Prostate gland (tissue), 2 donors: Measurements from ENCODE around the gene ANKRD63. TPM values are rescaled to one million over a fixed set of nuclear protein-coding genes. Genes with fewer than 3 reads are reported as not detected.
A peak's percentile ranks its signal among the peaks of the same experiment; 100 is the strongest.

Experiments used
- DNase-seq: peaks from one replicate; pipeline ENCODE4 v3.0.0-alpha.2; 2019; ENCODE audit warnings: low spot score
- H3K27ac ChIP-seq, 2 donors: fragments of 200-600 bp; sonication (generic); 2 replicates each; pipeline ENCODE4 v1.5.1; 2017 to 2019
- H3K27me3 ChIP-seq: fragments of 200-600 bp; sonication (generic); replicated peaks from 2 replicates; pipeline ENCODE4 v1.5.1; 2019; ENCODE audit not compliant: insufficient read depth
- H3K36me3 ChIP-seq, 2 donors: fragments of 200-600 bp; sonication (generic); 1 replicate in 1 of 2; 2 replicates in 1 of 2; pipeline versions ENCODE4 v1.5.1 to v1.8.1; 2017 to 2019
- H3K4me1 ChIP-seq: fragments of 200-600 bp; sonication (generic); replicated peaks from 2 replicates; pipeline ENCODE4 v1.5.1; 2019
- H3K4me3 ChIP-seq, 2 donors: fragments of 200-600 bp; sonication (generic); 2 replicates each; pipeline ENCODE4 v1.5.1; 2017 to 2019
- H3K9me3 ChIP-seq: fragments of 200-600 bp; sonication (generic); 2 replicates; pipeline ENCODE4 v1.5.1; 2017
- POLR2A ChIP-seq: fragments of 450-650 bp; IDR thresholded peaks from one replicate; pipeline ENCODE4 v1.6.1; 2016; ENCODE audit warnings: antibody characterized with exemption, mild to moderate bottlenecking
- POLR2AphosphoS5 ChIP-seq: sonication (generic); formaldehyde crosslinking; IDR thresholded peaks from one replicate; pipeline ENCODE4 v1.6.1; 2017; ENCODE audit warnings: antibody characterized with exemption
- WGBS: methylation state at CpG from one replicate; pipeline ENCODE4 v1.1.5; 2018; 5-methylcytosine and 5-hydroxymethylcytosine counted together
- intact Hi-C: fragments of 100-400 bp; cut with DNase I; formaldehyde crosslinking; loops from one replicate; pipeline ENCODE4 v1.14.2; 2022
- total RNA-seq, 2 donors: library from RNA; depleted of rRNA; stranded (reverse); fragments of >200 nt; gene quantifications; one replicate each; pipeline ENCODE4 v1.1.0, GENCODE V29; 2016
- TF ChIP-seq, protein P1 (sequence below), 4 experiments: fragments of 200-600 bp in 2 of 4; fragments of 450-650 bp in 2 of 4; sonication (generic) in 2 of 4; IDR thresholded peaks; 1 replicate in 3 of 4; 2 replicates in 1 of 4; pipeline ENCODE4 v1.5.1; 2016 to 2019; ENCODE audit warnings: antibody characterized with exemption in 4 of 4, mild to moderate bottlenecking in 2 of 4, moderate library complexity in 2 of 4

The ANKRD63 gene
- total RNA-seq, 2 donors from 2014 or later = 2.7 TPM; not detected in 1

DNA sequence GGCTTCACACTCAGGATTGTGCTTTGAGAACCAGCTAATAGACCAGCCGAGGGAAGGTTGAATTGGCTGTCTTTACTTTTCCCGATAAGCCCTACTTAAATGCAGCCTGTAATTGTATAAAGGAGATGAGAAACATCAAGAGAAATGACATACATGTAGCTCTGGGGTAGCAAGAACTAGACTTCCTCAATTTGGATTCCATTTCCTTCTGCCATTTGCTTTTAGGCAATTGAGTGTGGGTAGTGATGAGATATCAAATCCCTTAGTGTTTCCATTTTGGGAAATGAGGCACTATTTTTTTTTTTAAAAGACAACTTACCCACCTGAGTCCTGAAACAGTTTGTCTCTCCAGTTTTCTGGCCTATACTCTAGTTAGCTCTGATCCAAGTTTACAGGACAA is 42.8 kb upstream of the ANKRD63 start:
- intact Hi-C loops = no loop called here
- no peak overlapping the region for H3K27ac ChIP-seq
- H3K36me3 ChIP-seq = no peaks in the 10 kb centered on the region
- 96% methylated on average over 2 of the region's 2 CpGs for WGBS
- peaks cover 4% of the 10 kb centered on the region for H3K4me1 ChIP-seq
- TF ChIP-seq POLR2AphosphoS5 (no peak), POLR2A (no peak)
- TF ChIP-seq, protein P1, sequence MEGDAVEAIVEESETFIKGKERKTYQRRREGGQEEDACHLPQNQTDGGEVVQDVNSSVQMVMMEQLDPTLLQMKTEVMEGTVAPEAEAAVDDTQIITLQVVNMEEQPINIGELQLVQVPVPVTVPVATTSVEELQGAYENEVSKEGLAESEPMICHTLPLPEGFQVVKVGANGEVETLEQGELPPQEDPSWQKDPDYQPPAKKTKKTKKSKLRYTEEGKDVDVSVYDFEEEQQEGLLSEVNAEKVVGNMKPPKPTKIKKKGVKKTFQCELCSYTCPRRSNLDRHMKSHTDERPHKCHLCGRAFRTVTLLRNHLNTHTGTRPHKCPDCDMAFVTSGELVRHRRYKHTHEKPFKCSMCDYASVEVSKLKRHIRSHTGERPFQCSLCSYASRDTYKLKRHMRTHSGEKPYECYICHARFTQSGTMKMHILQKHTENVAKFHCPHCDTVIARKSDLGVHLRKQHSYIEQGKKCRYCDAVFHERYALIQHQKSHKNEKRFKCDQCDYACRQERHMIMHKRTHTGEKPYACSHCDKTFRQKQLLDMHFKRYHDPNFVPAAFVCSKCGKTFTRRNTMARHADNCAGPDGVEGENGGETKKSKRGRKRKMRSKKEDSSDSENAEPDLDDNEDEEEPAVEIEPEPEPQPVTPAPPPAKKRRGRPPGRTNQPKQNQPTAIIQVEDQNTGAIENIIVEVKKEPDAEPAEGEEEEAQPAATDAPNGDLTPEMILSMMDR (IDR thresholded peaks at IDR 0.05) = no peak
- DNase-seq = no peak
- no peaks in the 10 kb centered on the region for H3K9me3 ChIP-seq
- H3K27me3 ChIP-seq = no peaks in the 10 kb centered on the region
- no peak overlapping the region for H3K4me3 ChIP-seq

DNA sequence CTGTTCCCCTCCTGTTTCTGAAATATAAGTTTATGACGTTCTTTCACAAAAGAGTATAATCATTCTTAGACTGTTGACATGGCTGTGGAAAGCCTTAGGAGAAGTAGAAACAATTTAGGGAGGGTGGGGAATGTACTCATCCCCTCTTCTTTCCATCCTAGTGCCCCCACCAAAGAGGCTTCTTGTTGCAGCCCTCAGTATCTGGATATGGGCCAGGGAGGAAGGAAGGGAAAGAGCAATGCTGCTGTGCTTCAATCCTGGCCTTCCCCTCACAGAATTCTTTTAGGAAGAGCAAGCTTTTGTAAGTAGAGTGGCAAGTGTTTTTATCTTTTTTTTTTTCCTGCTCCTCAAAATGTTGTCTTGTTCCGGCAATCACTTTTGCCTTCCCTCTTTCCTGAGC is 42.3 kb upstream of the ANKRD63 start:
- no peak for DNase-seq
- Histone ChIP-seq H3K27me3 (no peaks in the 10 kb centered on the region), H3K27ac (no peak overlapping the region), H3K4me3 (peak overlapping the region; percentile 70 to 77), H3K4me1 (peaks cover 4% of the 10 kb centered on the region), H3K9me3 (no peaks in the 10 kb centered on the region), H3K36me3 (no peaks in the 10 kb centered on the region)
- intact Hi-C loops = no loop called here
- TF ChIP-seq, protein P1 (IDR thresholded peaks at IDR 0.05) = no peak
- TF ChIP-seq POLR2A (no peak), POLR2AphosphoS5 (no peak)
- WGBS = 79% methylated on average over 2 of the region's 2 CpGs

DNA sequence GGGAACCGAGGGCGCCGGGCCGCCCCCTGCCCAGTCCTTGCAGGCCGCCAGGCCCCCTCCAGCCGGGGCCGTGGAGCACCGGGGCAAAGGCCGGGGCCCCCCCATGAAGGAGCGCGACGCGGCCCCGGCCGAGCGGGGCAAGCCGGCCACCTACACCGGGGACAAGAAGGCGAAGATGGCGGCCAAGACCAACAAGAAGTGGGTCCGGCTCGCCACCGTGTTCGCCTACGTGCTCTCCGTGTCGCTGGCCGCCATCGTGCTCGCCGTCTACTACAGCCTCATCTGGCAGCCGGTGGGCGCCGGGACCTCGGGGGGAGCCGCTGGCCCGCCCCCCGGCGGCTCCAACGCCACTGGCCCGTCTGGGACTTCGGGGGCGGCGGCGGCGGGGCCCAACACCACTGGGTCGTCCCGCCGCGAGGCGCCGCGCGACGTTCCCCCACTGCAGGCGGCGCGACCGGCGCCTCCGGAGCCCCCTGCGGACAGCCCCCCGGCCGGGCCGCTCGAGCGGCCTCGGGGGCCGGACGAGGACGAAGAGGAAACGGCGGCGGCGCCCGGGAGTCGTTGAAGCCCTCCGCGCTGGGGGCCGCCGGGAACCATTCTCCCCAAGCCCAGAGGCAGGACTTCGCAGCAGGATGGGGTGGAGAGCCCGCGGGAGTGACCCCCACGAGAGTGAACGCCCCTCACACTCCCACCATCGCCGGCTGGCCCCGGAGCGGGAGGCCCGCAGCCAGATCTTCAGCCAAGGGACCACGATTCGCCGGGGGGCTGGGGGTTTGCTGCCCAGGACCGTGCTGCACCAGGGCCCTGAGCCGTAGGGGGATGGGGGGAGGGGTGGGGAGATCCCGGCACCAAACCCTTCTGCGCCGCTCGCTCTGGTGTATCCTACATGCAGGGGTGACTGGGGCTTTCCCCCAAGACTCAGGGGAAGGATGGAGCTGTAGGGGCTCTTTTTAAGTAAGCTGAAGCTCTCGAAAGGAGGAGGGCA is 41.4 kb upstream of the ANKRD63 start:
- intact Hi-C loops = loop anchor here (2.0 to 5.0 kb wide), 2 partner anchors 17 to 33 kb away; partner anchors contain the start of genes CCDC9B and DISP2
- no peaks in the 10 kb centered on the region for H3K27me3 ChIP-seq
- TF ChIP-seq POLR2A (no peak), POLR2AphosphoS5 (no peak)
- TF ChIP-seq, protein P1 (IDR thresholded peaks at IDR 0.05) = no peak
- peaks cover 4% of the 10 kb centered on the region for H3K4me1 ChIP-seq
- no peak for DNase-seq
- peak overlapping the region; percentile 70 to 77 for H3K4me3 ChIP-seq
- H3K27ac ChIP-seq = peak overlapping the region; percentile 67 to 68
- 3% methylated on average over 85 of the region's 101 CpGs for WGBS
- H3K9me3 ChIP-seq = no peaks in the 10 kb centered on the region
- no peaks in the 10 kb centered on the region for H3K36me3 ChIP-seq

DNA sequence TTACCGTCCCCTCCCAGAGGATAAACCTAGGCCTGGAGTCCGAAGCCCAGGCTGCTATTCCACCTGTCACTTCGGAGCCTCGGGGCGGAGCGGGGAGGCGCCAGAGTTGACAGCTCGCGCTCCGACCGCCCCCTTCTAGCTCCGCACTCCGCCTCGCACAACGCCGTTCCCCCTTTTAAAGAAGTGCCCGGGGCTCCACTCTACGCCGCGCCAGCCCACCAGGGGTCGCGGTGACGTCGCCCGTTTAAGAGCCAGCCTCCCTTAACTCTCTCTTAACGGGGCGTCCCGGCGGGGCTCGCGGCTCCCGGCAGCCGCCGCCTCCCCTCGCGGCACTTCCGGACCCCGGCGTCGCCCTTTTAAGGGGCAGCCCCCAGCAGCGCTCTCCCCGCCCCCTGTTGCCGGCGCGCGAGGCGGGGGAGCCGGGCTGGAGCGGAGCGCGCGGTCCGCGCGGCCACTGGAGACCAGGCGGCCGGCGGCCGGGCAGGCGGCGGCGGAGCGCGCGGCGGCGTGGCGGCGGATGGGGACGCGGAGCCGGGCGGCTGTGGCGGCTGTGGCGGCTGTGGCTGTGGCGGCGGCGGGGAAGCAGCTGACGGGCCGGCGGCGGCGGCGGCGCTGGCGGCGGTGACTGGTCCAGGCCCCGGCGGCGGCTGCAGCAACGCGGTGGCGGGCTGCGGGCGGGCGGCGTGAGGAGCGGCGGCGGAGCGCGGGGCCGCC is 40.5 kb upstream of the ANKRD63 start, which contains the start of gene INAFM2:
Gene INAFM2, plus strand, starts transcription at position 454 of the 714 bp plus-strand sequence. CDS start 364 bp downstream, outside the sequence.
- TF ChIP-seq, protein P1 (IDR thresholded peaks at IDR 0.05) = peak; percentile 57 to 88 (median 71)
- TF ChIP-seq POLR2A = no peak
- peak; percentile 69 for TF ChIP-seq POLR2AphosphoS5
- H3K4me1 ChIP-seq = peaks cover 4% of the 10 kb centered on the region
- H3K36me3 ChIP-seq = no peaks in the 10 kb centered on the region
- peak; percentile 84 for DNase-seq
- no peaks in the 10 kb centered on the region for H3K9me3 ChIP-seq
- 1% methylated on average over 28 of the region's 103 CpGs for WGBS
- intact Hi-C loops = loop anchor here (2.0 to 5.0 kb wide), 2 partner anchors 17 to 34 kb away; partner anchors contain the start of genes CCDC9B and DISP2
- peak within 1 kb of the TSS; percentile 70 to 77 for H3K4me3 ChIP-seq
- H3K27me3 ChIP-seq = no peaks in the 10 kb centered on the region
- peak within 1 kb of the TSS; percentile 67 to 69 for H3K27ac ChIP-seq
